ENCODE results near the gene TUBA4B.

- TF ChIP-seq CTCF (IDR thresholded peaks at IDR 0.05) (no peak), POLR2A (IDR thresholded peaks at IDR 0.05) (no peak), EP300 (IDR thresholded peaks at IDR 0.05) (no peak), POLR2AphosphoS5 (IDR thresholded peaks at IDR 0.05) (no peak)
Observed at GRCh38 chr2:219278655-219279150, 25.7 kb downstream of the TUBA4B start.

Data from upper lobe of left lung (tissue), 4 donors.